HepG2 (cell line): Measurements from ENCODE around the gene LIPC. TPM values are rescaled to one million over a fixed set of nuclear protein-coding genes. Genes with fewer than 3 reads are reported as not detected.

ENCODE experiments used
- ATAC-seq: fragments of 200-7000 bp; cut with Tn5 transposase; 3 replicates; pipeline ENCODE4 v1.9.1; 2020; ENCODE audit warnings: mild to moderate bottlenecking, moderate library complexity
- BruUV-seq: library from RNA; stranded (reverse); fragments of 400-500 nt; replicated peaks from 2 replicates; lab custom pipeline; 2021; lab: Mats Ljungman, UMichigan
- CTCF ChIA-PET: fragments of 300-600 bp; formaldehyde crosslinking; extraction: SDS; loops from one replicate; lab custom pipeline; 2021; ENCODE audit warnings: low total read pairs, inconsistent platforms, low intra/inter-chr PET ratio; lab: Yijun Ruan, JAX
- POLR2A ChIA-PET: fragments of 350-600 bp; sonication (Branson Sonifier 250); formaldehyde crosslinking; loops from one replicate; lab custom pipeline; 2020; ENCODE audit warnings: antibody characterized with exemption, inconsistent platforms; lab: Yijun Ruan, JAX
- DNase-seq: peaks from one replicate; pipeline ENCODE4 v3.0.0-alpha.2; 2015; ENCODE audit warnings: low spot score
- FAIRE-seq: peaks from 3 replicates; lab custom pipeline; 2011; peaks lifted over from hg19 to GRCh38; lab: Jason Lieb, UNC
- H2AFZ ChIP-seq: one replicate; pipeline ENCODE4 v1.6.1; 2011; ENCODE audit warnings: low read length, inconsistent platforms
- H3K27ac ChIP-seq: fragments of 300-600 bp; 3 replicates; pipeline ENCODE4 v1.8.0; 2011; ENCODE audit warnings: mixed run types, mild to moderate bottlenecking, mixed read lengths, low read length, inconsistent platforms; ENCODE audit not compliant: insufficient read depth; ENCODE audit errors: extremely low read length
- H3K27me3 ChIP-seq, 2 experiments: fragments of 200-600 bp in 1 of 2; 2 replicates in 1 of 2; 3 replicates in 1 of 2; pipeline versions ENCODE4 v1.6.0 to v1.8.0; 2011; ENCODE audit warnings: low read length in 2 of 2, mild to moderate bottlenecking in 2 of 2, moderate library complexity in 2 of 2, inconsistent platforms in 1 of 2; ENCODE audit not compliant: insufficient read depth in 2 of 2, control insufficient read depth in 1 of 2
- H3K36me3 ChIP-seq, 2 experiments: fragments of 200-600 bp in 1 of 2; replicated peaks in 1 of 2; 2 replicates in 1 of 2; 3 replicates in 1 of 2; pipeline versions ENCODE4 v1.5.1 to v1.8.0; 2011; ENCODE audit warnings: low read length in 2 of 2, inconsistent platforms in 1 of 2; ENCODE audit not compliant: insufficient read depth in 2 of 2, control insufficient read depth in 1 of 2
- H3K4me1 ChIP-seq: 2 replicates; pipeline ENCODE4 v1.5.1; 2012; ENCODE audit warnings: low read length, inconsistent platforms; ENCODE audit not compliant: insufficient read depth
- H3K4me2 ChIP-seq: 2 replicates; pipeline ENCODE4 v1.6.0; 2011; ENCODE audit warnings: low read depth, low read length, inconsistent platforms
- H3K4me3 ChIP-seq, 3 experiments: fragments of 200-600 bp in 1 of 3; sonication (generic), shearing (Covaris generic) in 1 of 3; replicated peaks in 1 of 3; 2 replicates each; pipeline ENCODE4 v1.5.1; 2011 to 2016; ENCODE audit warnings: low read length in 3 of 3, inconsistent platforms in 2 of 3, low read depth in 2 of 3, mild to moderate bottlenecking in 2 of 3, control low read depth in 1 of 3, mixed read lengths in 1 of 3; ENCODE audit not compliant: insufficient read depth in 1 of 3
- H3K79me2 ChIP-seq: one replicate; pipeline ENCODE4 v1.6.1; 2011; ENCODE audit warnings: low read length, inconsistent platforms; ENCODE audit not compliant: insufficient read depth
- H3K9ac ChIP-seq: 2 replicates; pipeline ENCODE4 v1.6.0; 2011; ENCODE audit warnings: mild to moderate bottlenecking, low read depth, low read length, inconsistent platforms; ENCODE audit not compliant: insufficient read depth
- H3K9me3 ChIP-seq: 2 replicates; pipeline ENCODE4 v1.5.1; 2012; ENCODE audit warnings: mild to moderate bottlenecking, low read length
- H4K20me1 ChIP-seq: 2 replicates; pipeline ENCODE4 v1.6.0; 2011; ENCODE audit warnings: inconsistent platforms, mild to moderate bottlenecking, low read length, moderate library complexity; ENCODE audit not compliant: insufficient read depth
- ATAD3A ChIP-seq: sonication (generic); formaldehyde crosslinking; IDR thresholded peaks from 2 replicates; pipeline ENCODE4 v1.4.0; 2020; ENCODE audit warnings: missing genetic modification reagents
- FLYWCH1 ChIP-seq: sonication (generic); formaldehyde crosslinking; IDR thresholded peaks from 2 replicates; pipeline ENCODE4 v1.8.1; 2023; ENCODE audit warnings: mild to moderate bottlenecking, missing genetic modification reagents
- GATAD1 ChIP-seq: IDR thresholded peaks from 2 replicates; pipeline ENCODE4 v1.6.1; 2016; ENCODE audit warnings: missing genetic modification reagents, missing compliant biosample characterization
- HOXD1 ChIP-seq: sonication (generic); formaldehyde crosslinking; IDR thresholded peaks from 2 replicates; pipeline ENCODE4 v1.5.0; 2020; ENCODE audit warnings: missing genetic modification reagents
- JUN ChIP-seq: sonication (generic); formaldehyde crosslinking; IDR thresholded peaks from 2 replicates; pipeline ENCODE4 v1.4.0; 2020; ENCODE audit warnings: mild to moderate bottlenecking, missing genetic modification reagents
- KAT2B ChIP-seq: fragments of 150-350 bp; IDR thresholded peaks from 2 replicates; pipeline ENCODE4 v1.6.1; 2014; ENCODE audit warnings: low read depth, low read length, borderline replicate concordance
- MAFK ChIP-seq, 2 experiments: IDR thresholded peaks in 1 of 2; conservative IDR thresholded peaks in 1 of 2; 2 replicates each; pipeline ENCODE4 v1.6.1; 2011; ENCODE audit warnings: improper control_type of control experiment in 2 of 2, low read length in 2 of 2
- PCBP2 ChIP-seq: fragments of 200-400 bp; formaldehyde crosslinking; optimal IDR thresholded peaks from 2 replicates; pipeline ENCODE3; 2018; ENCODE audit warnings: low read length, low read depth; ENCODE audit not compliant: poor library complexity, severe bottlenecking
- SRSF9 ChIP-seq: fragments of 200-400 bp; formaldehyde crosslinking; IDR thresholded peaks from 2 replicates; pipeline ENCODE4 v1.6.1; 2018; ENCODE audit warnings: borderline replicate concordance, mild to moderate bottlenecking, low read depth, low read length; ENCODE audit not compliant: insufficient read depth, poor library complexity, severe bottlenecking
- ZNF17 ChIP-seq: sonication (generic); formaldehyde crosslinking; IDR thresholded peaks from 2 replicates; pipeline ENCODE4 v1.5.0; 2020; ENCODE audit warnings: mild to moderate bottlenecking, missing genetic modification reagents
- ZSCAN31 ChIP-seq: sonication (generic); formaldehyde crosslinking; IDR thresholded peaks from 2 replicates; pipeline ENCODE4 v1.5.0; 2020; ENCODE audit warnings: low read depth, mild to moderate bottlenecking, missing genetic modification reagents
- WGBS: methylation state at CpG from one replicate; pipeline ENCODE4 v1.1.6; 2017; ENCODE audit warnings: low lambda C conversion rate; 5-methylcytosine and 5-hydroxymethylcytosine counted together
- in situ Hi-C: cut with HindIII; loops from 2 replicates; pipeline ENCODE4 v1.10.0; 2017; ENCODE audit warnings: low pct_unique_long_range_greater_than_20kb; ENCODE audit not compliant: extremely low pct_ligation_motif_present
- intact Hi-C: fragments of 100-400 bp; cut with micrococcal nuclease; formaldehyde crosslinking; loops from one replicate; pipeline ENCODE4 v1.10.0; 2022; ENCODE audit not compliant: unreplicated experiment
- polyA plus RNA-seq, 8 experiments: library from polyadenylated mRNA; depleted of rRNA in 3 of 8; stranded (reverse) in 7 of 8; unstranded in 1 of 8; fragments of >200 nt; fragmentation: Illumina TruSeq in 4 of 8; extraction: Trizol in 4 of 8; gene quantifications; 2 replicates each; pipeline versions ENCODE4 v1.2.1 to v1.2.3, GENCODE V29; 2011 to 2016; ENCODE audit warnings: low read depth in 4 of 8, missing spikeins in 1 of 8, mixed read lengths in 1 of 8; ENCODE audit not compliant: insufficient read depth in 1 of 8
- total RNA-seq, 5 experiments: library from RNA; depleted of rRNA; stranded (reverse); fragments of >200 nt; fragmentation: Illumina TruSeq; extraction: Trizol; gene quantifications; 2 replicates each; pipeline ENCODE4 v1.2.3, GENCODE V29; 2016; ENCODE audit warnings: low read depth in 1 of 5
- TF ChIP-seq, protein P1 (sequence below): sonication (generic); formaldehyde crosslinking; IDR thresholded peaks from 2 replicates; pipeline ENCODE4 v1.5.0; 2020; ENCODE audit warnings: mild to moderate bottlenecking, low read depth, missing genetic modification reagents, borderline replicate concordance
- TF ChIP-seq, protein P2 (sequence below): sonication (generic); formaldehyde crosslinking; IDR thresholded peaks from 2 replicates; pipeline ENCODE4 v1.5.1; 2020; ENCODE audit warnings: mild to moderate bottlenecking, missing genetic modification reagents
- TF ChIP-seq, protein P3 (sequence below): sonication (generic); formaldehyde crosslinking; IDR thresholded peaks from 2 replicates; pipeline ENCODE4 v1.4.0; 2020; ENCODE audit warnings: mild to moderate bottlenecking, missing genetic modification reagents

The LIPC gene
- total and polyA plus RNA-seq, 2 of the 13 experiments (the other 11 are each of a cell fraction or from before 2014, with no cell fraction given): 26.0 to 38.0 TPM

- no TSS peak for BruUV-seq
- ChIA-PET POLR2A (no interaction called here), CTCF (no interaction called here)
- Histone ChIP-seq H3K27me3 (no peaks in the 10 kb centered on the region), H3K9ac (no peak overlapping the region), H3K9me3 (no peaks in the 10 kb centered on the region), H3K4me2 (no peak overlapping the region), H3K36me3 (no peaks in the 10 kb centered on the region), H2AFZ (no peak overlapping the region), H3K27ac (no peak overlapping the region), H3K4me3 (no peak overlapping the region), H3K4me1 (peaks cover 94% of the 10 kb centered on the region), H3K79me2 (no peaks in the 10 kb centered on the region), H4K20me1 (no peaks in the 10 kb centered on the region)
- no peak for FAIRE-seq
- ATAC-seq: no peak
- TF ChIP-seq, protein P1, sequence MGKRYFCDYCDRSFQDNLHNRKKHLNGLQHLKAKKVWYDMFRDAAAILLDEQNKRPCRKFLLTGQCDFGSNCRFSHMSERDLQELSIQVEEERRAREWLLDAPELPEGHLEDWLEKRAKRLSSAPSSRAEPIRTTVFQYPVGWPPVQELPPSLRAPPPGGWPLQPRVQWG (CRISPR knock-in tag): no peak
- 0 out of 4 replicates have a peak, but pooled peaks of 1 of the 2 experiments have one; percentile 2 for TF ChIP-seq MAFK (conservative IDR thresholded peaks at IDR 0.05 in 1 of 2, IDR thresholded peaks at IDR 0.05 in 1 of 2; ENCODE audit: low read length in 2 of 2)
- in situ Hi-C loops (loop anchor here (5.0 to 10.0 kb wide), 2 partner anchors 51 to 74 kb away; no protein-coding TSS in a partner anchor), intact Hi-C loops (no loop called here)
- DNase-seq: no peak
- 96% methylated on average over 2 of the region's 2 CpGs for WGBS
Measured at GRCh38 chr15:58473724-58474123, 41.9 kb downstream of the LIPC start.

DNA sequence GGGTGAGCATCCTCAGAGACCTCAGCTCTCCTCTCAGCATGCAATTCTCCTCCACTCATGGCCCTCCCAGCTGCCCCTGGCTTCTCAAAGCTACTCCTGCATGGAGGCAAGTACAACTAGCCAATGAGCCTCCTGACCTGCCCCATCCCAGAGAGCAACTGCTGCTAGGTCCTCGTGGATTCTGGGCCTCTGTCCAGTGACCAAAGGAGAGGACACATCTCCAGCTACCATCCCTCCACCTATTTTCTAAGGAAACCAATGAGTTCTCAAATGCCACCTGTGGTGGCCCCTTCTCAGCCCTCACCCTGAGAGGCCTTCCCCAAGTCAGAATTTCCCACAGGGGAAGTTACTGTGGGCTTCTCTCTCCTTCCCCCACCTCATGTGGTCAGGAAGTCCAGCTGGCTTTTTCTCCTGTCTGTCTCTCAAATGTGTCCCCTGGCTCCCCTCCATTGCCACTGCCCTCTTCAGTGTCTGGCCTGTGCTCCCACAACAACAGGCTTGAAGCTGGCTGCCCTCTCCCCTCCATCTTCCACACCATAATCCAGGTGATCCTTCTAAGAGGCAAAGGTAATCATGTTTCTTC is 43.0 kb downstream of the LIPC start:
- Histone ChIP-seq H3K79me2 (no peaks in the 10 kb centered on the region), H3K9me3 (no peaks in the 10 kb centered on the region), H3K36me3 (no peaks in the 10 kb centered on the region), H3K9ac (no peak overlapping the region), H4K20me1 (no peaks in the 10 kb centered on the region), H3K27ac (peak overlapping the region; percentile 70), H3K4me1 (peaks cover 94% of the 10 kb centered on the region), H3K4me3 (no peak overlapping the region), H2AFZ (no peak overlapping the region), H3K27me3 (no peaks in the 10 kb centered on the region), H3K4me2 (peak overlapping the region; percentile 71)
- WGBS: 86% methylated on average over 1 of the region's 1 CpG
- DNase-seq: no peak
- ChIA-PET CTCF (no interaction called here), POLR2A (interaction anchor here (0.7 to 3.9 kb wide), 6 partner anchors 7 to 143 kb away, joined by 4 to 93 read pairs (median 16); no protein-coding TSS in a partner anchor)
- intact Hi-C loops (loop anchor here (5.0 kb wide), 2 partner anchors 33 to 203 kb away; no protein-coding TSS in a partner anchor), in situ Hi-C loops (loop anchor here (5.0 to 10.0 kb wide), 3 partner anchors 33 to 72 kb away; no protein-coding TSS in a partner anchor)
- ATAC-seq: no peak
- no TSS peak for BruUV-seq
- no peak for FAIRE-seq
- no peak for TF ChIP-seq ZNF17 (CRISPR knock-in tag)
- TF ChIP-seq HOXD1 (CRISPR knock-in tag): no peak
- TF ChIP-seq, protein P2, sequence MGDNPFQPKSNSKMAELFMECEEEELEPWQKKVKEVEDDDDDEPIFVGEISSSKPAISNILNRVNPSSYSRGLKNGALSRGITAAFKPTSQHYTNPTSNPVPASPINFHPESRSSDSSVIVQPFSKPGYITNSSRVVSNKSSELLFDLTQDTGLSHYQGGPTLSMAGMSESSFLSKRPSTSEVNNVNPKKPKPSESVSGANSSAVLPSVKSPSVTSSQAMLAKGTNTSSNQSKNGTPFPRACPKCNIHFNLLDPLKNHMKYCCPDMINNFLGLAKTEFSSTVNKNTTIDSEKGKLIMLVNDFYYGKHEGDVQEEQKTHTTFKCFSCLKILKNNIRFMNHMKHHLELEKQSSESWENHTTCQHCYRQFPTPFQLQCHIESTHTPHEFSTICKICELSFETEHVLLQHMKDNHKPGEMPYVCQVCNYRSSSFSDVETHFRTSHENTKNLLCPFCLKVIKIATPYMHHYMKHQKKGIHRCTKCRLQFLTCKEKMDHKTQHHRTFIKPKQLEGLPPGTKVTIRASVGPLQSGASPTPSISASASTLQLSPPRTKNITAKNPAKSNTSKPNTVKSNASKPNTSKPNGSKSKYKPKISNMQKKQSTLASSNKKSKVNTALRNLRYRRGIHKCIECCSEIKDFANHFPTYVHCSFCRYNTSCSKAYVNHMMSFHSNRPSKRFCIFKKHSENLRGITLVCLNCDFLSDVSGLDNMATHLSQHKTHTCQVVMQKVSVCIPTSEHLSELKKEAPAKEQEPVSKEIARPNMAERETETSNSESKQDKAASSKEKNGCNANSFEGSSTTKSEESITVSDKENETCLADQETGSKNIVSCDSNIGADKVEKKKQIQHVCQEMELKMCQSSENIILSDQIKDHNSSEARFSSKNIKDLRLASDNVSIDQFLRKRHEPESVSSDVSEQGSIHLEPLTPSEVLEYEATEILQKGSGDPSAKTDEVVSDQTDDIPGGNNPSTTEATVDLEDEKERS (CRISPR knock-in tag): no peak
- no peak for TF ChIP-seq ZSCAN31
- no peak for TF ChIP-seq SRSF9
- TF ChIP-seq JUN (CRISPR knock-in tag): no peak
- no peak for TF ChIP-seq KAT2B
- no peak for TF ChIP-seq PCBP2
- TF ChIP-seq, protein P3, sequence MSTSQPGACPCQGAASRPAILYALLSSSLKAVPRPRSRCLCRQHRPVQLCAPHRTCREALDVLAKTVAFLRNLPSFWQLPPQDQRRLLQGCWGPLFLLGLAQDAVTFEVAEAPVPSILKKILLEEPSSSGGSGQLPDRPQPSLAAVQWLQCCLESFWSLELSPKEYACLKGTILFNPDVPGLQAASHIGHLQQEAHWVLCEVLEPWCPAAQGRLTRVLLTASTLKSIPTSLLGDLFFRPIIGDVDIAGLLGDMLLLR: no peak
- no peak for TF ChIP-seq GATAD1 (CRISPR knock-in tag)
- TF ChIP-seq FLYWCH1: no peak
- TF ChIP-seq ATAD3A (CRISPR knock-in tag): no peak
